Measurements from ENCODE around the gene NISCH. TPM values are rescaled to one million over a fixed set of nuclear protein-coding genes. Genes with fewer than 3 reads are reported as not detected.

NISCH gene
- total RNA-seq, 1 experiment from 2014 or later = 72.8 TPM

DNA sequence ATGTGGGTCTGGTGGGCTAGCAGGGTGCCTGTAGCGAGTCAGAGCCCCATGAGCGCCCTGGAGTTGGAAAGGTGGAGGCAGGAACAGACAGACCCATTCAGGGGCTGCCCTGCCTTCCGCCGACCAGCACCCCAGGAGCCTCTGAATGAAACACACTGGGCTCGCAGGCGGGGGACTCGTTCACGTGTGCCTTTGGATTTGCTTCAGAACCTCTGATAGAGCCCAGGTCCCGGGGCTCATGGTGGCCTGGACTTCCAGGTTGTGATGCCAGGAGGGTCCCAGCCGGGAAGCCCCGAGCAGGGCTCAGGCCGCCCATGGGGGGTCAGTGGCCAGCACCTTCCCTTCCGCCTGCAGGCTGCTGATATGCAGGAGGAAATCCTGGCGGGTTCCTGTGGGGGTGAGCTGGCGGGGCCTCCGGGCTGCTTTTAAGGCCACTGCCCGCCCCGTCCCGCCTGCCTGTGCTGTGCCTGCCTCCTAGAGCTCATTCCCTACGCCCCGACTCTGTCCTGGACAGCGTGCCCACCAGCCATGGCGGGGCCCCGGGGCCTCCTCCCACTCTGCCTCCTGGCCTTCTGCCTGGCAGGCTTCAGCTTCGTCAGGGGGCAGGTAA lies 39.6 kb downstream of the NISCH start, which contains the start of gene STAB1 (continued):
- no peak for TF ChIP-seq TCF7L2 (IDR thresholded peaks at IDR 0.05; ENCODE audit: borderline replicate concordance, extremely low read depth, insufficient read depth, insufficient read length)

DNA sequence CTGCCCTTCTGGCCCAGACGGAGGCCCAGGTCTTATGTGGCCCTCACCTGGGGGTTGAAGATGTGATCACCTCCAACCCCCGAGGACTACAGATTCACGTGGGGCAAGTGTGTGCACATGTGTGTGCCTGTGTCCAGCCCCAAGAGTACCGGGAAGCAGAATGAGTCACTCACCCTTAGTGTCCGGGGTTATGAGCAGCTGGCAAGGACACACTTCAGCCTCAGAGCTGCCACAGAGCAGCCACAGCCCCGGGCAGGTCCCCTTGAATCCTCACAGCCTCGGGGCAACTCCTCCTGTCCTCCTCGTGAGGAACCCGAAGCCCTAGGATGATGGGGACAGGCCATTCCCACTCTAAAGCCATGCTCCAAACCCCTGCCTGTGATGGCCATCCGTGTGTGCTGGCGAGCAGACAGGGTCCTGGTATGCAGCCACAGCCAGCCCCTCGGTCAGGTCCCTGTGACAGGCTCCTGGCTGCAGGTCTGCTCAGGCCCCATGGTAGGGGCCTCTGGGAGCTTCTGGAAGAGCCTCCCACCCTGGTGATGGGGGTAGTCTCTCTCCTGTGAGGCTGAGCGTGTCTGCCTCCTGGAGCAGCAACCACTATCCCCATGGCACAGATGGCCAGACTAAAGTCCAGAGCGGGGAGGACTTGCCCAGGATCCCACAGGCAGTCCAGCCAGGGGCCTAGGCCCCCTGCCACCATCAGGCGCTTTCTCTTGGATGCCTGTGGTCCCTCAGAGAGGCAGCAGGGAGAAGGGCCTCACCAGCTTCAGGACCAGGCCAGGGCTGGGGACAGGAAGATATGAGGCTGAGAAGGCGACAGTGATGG lies 40.6 kb downstream of the NISCH start:
- H3K9ac ChIP-seq (ENCODE audit: low read length) = no peak overlapping the region
- no peak overlapping the region for H3K27ac ChIP-seq (ENCODE audit: low read depth, low read length)
- peaks cover 0 to 14% of the 10 kb centered on the region in 2 experiments; a peak in 2 of 4 replicates for H3K36me3 ChIP-seq (ENCODE audit: control insufficient read depth in 1 of 2, insufficient read depth in 2 of 2, low read length in 2 of 2)
- H3K79me2 ChIP-seq (ENCODE audit: insufficient read depth, low read length) = no peaks in the 10 kb centered on the region
- H3K4me2 ChIP-seq (ENCODE audit: low read length) = no peak overlapping the region
- no TSS peak for BruUV-seq (replicated peaks)
- no peaks in the 10 kb centered on the region for H3K9me2 ChIP-seq (ENCODE audit: insufficient read depth)
- no peaks in the 10 kb centered on the region for H3K4me1 ChIP-seq (ENCODE audit: control insufficient read depth in 1 of 2, insufficient read depth in 2 of 2, low read length in 2 of 2)
- TF ChIP-seq YY1 (IDR thresholded peaks at IDR 0.05; ENCODE audit: extremely low read depth, insufficient replicate concordance, low read depth, low read length) (no peak), SP1 (IDR thresholded peaks at IDR 0.05; ENCODE audit: low read depth) (no peak), EGR1 (IDR thresholded peaks at IDR 0.05; ENCODE audit: low read depth) (no peak)
- no peak overlapping the region for H2AFZ ChIP-seq (ENCODE audit: low read depth, low read length, poor library complexity, severe bottlenecking)
- H3K9me3 ChIP-seq (ENCODE audit: control insufficient read depth in 1 of 2, insufficient read depth in 1 of 2, low read depth in 1 of 2, low read length in 2 of 2) = no peaks in the 10 kb centered on the region
- ChIA-PET RAD21 (ENCODE audit: low non-redundant PET in 1 of 2, low total read pairs in 2 of 2, uncharacterized antibody in 2 of 2, unreplicated experiment in 2 of 2) (no interaction called here), CTCF (no interaction called here), POLR2A (interaction anchor here (0.6 kb wide), 1 partner anchor 36 kb away, joined by 3 read pairs; no protein-coding TSS in a partner anchor)
- intact Hi-C loops (cut with micrococcal nuclease) = no loop called here
- no peaks in the 10 kb centered on the region for H4K20me1 ChIP-seq (ENCODE audit: insufficient read depth)
- H3K27me3 ChIP-seq (ENCODE audit: insufficient read depth, low read length) = no peaks in the 10 kb centered on the region
- ATAC-seq (peak; percentile 11; the same call in 1 of the 2 replicates), DNase-seq (ENCODE audit: low read depth, low spot score) (no peak)
- no peak overlapping the region for H3K4me3 ChIP-seq (replicated peaks in 1 of 2; ENCODE audit: low read depth in 1 of 2, low read length in 2 of 2)

All from HCT116 (cell line).